Measurements from ENCODE around the gene GPR101.
A peak's percentile ranks its signal among the peaks of the same experiment; 100 is the strongest.

Gene GPR101

DNA sequence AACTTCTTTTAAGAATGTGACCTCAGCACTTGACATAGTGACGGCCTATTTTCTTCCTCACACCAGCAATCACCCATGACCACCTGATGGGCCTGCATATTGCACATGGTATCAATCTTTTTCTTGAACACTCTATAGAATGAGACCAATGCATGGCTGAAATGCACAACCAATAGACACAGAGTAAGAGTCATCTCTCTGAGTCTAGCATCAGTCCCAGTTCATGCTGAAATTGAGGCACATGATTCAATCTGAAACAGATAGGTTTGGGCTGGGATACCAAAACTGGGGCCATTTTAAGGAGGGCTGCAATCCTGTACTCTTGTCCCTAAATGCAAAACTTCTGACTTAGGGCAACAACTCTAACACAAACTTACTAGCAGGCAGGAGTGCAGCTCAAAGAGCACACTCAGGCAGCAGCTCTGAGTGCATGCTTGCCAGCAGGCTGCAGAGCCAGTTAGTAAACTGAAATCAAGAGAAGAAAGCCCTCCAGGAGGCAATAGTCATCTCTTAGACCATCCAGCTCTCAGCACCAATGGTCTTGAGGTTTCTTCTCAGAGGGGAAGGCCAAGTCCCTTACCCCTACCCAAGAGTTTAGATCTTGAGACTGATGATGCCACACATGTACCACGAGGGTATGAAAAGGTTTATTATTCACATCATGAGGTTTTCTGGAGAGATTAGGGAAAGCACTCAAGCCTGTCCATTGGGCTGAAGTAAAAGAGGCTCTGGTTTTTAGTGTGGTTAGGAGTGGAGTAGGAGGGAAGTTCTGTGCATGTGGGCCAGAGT is 24.7 kb upstream of the GPR101 start:
- H3K27me3 ChIP-seq (replicated peaks in 2 of 5; ENCODE audit: control insufficient read depth in 4 of 5, insufficient read depth in 5 of 5, low read length in 4 of 5), result peaks cover 0 to 19% (median 12%) of the 10 kb centered on the region in 5 experiments
- H3K36me3 ChIP-seq (ENCODE audit: control insufficient read depth in 4 of 4, insufficient read depth in 4 of 4, low read length in 3 of 4), result no peaks in the 10 kb centered on the region
- no peak overlapping the region for H3K27ac ChIP-seq (ENCODE audit: insufficient read depth in 1 of 2, low read depth in 1 of 2, low read length in 2 of 2, poor library complexity in 1 of 2, severe bottlenecking in 2 of 2)
- no peaks in the 10 kb centered on the region for H3K9me3 ChIP-seq (ENCODE audit: control extremely low read depth in 1 of 5, control insufficient read depth in 4 of 5, insufficient read depth in 2 of 5, low read depth in 1 of 5, low read length in 4 of 5)
- WGBS (ENCODE audit: insufficient coverage), result 33% methylated on average over 1 of the region's 2 CpGs
- DNase-seq, result no peak
- POLR2A ChIA-PET, result no interaction called here
- H3K4me3 ChIP-seq (ENCODE audit: control insufficient read depth in 1 of 7, extremely low read depth in 1 of 7, insufficient read depth in 4 of 7, low read depth in 2 of 7, low read length in 6 of 7), result no peak overlapping the region
- CTCF ChIA-PET, result no interaction called here
- no peaks in the 10 kb centered on the region for H3K4me1 ChIP-seq (ENCODE audit: control extremely low read depth in 1 of 4, control insufficient read depth in 4 of 4, insufficient read depth in 4 of 4, low read length in 3 of 4)

DNA sequence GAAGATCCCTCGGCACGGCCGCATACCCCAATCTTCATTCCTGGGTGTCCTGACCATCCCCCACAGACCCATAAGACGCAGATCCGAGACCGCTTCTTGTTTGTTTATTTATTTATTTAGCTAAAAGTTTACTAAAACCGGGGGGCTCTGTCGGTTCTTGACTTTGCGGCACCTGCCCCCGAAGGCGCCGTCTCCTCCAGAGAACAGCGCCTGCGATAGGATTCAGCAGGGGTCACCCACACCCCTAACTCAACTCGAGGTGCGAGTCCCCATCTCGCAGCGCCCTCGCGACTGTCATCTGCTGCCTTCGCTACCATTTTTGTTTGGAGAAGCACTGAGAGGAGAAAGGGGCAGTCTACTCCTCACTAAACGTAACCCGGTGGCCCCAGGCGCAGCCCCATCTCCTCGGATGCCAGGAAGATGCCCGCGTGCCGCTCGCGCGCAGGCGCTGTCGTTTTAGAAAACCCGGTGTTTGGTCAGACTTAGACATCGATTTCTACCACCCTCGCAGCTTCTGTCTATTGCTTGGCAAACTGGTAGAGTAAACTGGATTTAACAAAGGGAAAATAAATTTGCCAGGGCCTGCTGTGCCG is 18.9 kb upstream of the GPR101 start:
- Histone ChIP-seq H3K9me3 (ENCODE audit: control extremely low read depth in 1 of 5, control insufficient read depth in 4 of 5, insufficient read depth in 2 of 5, low read depth in 1 of 5, low read length in 4 of 5) (no peaks in the 10 kb centered on the region), H3K27me3 (replicated peaks in 2 of 5; ENCODE audit: control insufficient read depth in 4 of 5, insufficient read depth in 5 of 5, low read length in 4 of 5) (peaks cover 2 to 43% (median 18%) of the 10 kb centered on the region in 5 experiments), H3K4me3 (ENCODE audit: control insufficient read depth in 1 of 7, extremely low read depth in 1 of 7, insufficient read depth in 4 of 7, low read depth in 2 of 7, low read length in 6 of 7) (peak overlapping the region; percentile 31 to 71 (median 51)), H3K27ac (ENCODE audit: insufficient read depth in 1 of 2, low read depth in 1 of 2, low read length in 2 of 2, poor library complexity in 1 of 2, severe bottlenecking in 2 of 2) (no peak overlapping the region), H3K36me3 (ENCODE audit: control insufficient read depth in 4 of 4, insufficient read depth in 4 of 4, low read length in 3 of 4) (no peaks in the 10 kb centered on the region), H3K4me1 (ENCODE audit: control extremely low read depth in 1 of 4, control insufficient read depth in 4 of 4, insufficient read depth in 4 of 4, low read length in 3 of 4) (peaks cover 0 to 16% (median 8%) of the 10 kb centered on the region in 4 experiments)
- DNase-seq, result peak in 2 of 3 donors; percentile 9 to 19
- ChIA-PET POLR2A (interaction anchor here (0.6 kb wide), 1 partner anchor 62 kb away, joined by 3 read pairs; no protein-coding TSS in a partner anchor), CTCF (interaction anchor here (0.8 to 2.0 kb wide), 5 partner anchors 10 to 111 kb away, joined by 3 to 8 read pairs (median 4); no protein-coding TSS in a partner anchor)
- WGBS (ENCODE audit: insufficient coverage), result 32% methylated on average over 31 of the region's 37 CpGs

DNA sequence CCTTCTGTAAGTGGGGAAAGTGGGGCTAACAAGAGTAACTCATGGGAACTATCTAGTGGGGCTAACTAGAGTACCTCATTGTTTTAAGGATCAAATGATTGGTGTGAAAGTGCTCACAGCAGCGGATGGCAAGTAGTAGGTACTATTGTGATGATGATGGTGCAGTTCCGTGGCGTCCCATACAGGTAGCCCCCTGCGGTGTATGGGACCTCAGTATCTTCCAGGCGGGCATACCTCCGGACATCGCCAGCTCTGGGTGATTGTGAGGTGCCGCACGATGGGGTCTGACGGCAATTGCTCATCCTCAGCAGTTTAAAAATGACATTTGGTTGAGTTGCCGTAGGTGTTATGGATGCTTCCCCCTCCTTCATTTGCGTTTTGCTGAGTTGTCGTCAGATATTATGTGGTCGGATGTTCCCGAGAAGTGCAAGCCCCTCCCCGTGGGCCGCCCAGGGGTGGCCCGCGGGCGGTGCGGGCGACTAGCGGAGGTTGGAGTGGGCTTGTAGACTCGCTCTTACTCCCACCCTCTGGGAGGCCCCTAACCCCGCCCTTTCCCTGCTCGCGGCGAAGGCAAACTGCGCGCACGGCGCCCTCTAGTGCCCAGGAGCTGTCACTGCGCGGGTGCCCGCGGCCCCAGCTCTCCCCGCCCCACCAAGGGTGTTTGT is 18.3 kb upstream of the GPR101 start:
- WGBS (ENCODE audit: insufficient coverage), result 23% methylated on average over 29 of the region's 37 CpGs
- Histone ChIP-seq H3K27ac (ENCODE audit: insufficient read depth in 1 of 2, low read depth in 1 of 2, low read length in 2 of 2, poor library complexity in 1 of 2, severe bottlenecking in 2 of 2) (no peak overlapping the region), H3K4me3 (ENCODE audit: control insufficient read depth in 1 of 7, extremely low read depth in 1 of 7, insufficient read depth in 4 of 7, low read depth in 2 of 7, low read length in 6 of 7) (peak overlapping the region in 6 of 7 experiments; percentile 40 to 71 (median 55)), H3K9me3 (ENCODE audit: control extremely low read depth in 1 of 5, control insufficient read depth in 4 of 5, insufficient read depth in 2 of 5, low read depth in 1 of 5, low read length in 4 of 5) (no peaks in the 10 kb centered on the region), H3K4me1 (ENCODE audit: control extremely low read depth in 1 of 4, control insufficient read depth in 4 of 4, insufficient read depth in 4 of 4, low read length in 3 of 4) (peaks cover 0 to 16% (median 8%) of the 10 kb centered on the region in 4 experiments), H3K36me3 (ENCODE audit: control insufficient read depth in 4 of 4, insufficient read depth in 4 of 4, low read length in 3 of 4) (no peaks in the 10 kb centered on the region), H3K27me3 (replicated peaks in 2 of 5; ENCODE audit: control insufficient read depth in 4 of 5, insufficient read depth in 5 of 5, low read length in 4 of 5) (peaks cover 2 to 43% (median 18%) of the 10 kb centered on the region in 5 experiments)
- DNase-seq, result peak; percentile 72 to 88 (median 86)
- ChIA-PET POLR2A (interaction anchor here (0.6 kb wide), 1 partner anchor 61 kb away, joined by 3 read pairs; no protein-coding TSS in a partner anchor), CTCF (interaction anchor here (0.8 to 2.0 kb wide), 5 partner anchors 11 to 110 kb away, joined by 3 to 8 read pairs (median 4); no protein-coding TSS in a partner anchor)

DNA sequence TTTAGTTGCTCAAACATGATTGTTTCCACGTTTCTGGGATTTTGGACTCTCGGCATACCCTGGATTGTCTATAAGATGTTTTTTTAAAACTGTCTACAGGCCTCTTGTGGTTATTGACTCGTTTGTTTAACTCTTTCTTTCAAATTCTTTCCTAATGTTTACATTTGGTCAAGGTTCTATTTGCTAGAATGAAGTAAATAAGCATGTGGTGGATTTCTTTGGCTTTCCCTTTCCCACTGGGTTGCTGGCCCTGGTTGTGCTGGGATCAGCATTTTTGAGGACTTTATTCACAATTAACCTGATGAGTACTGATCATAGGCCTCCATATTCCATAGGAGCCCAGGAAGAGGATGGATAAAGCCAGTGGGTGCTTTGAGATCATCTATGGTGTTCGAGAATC is 11.1 kb upstream of the GPR101 start:
- Histone ChIP-seq H3K9me3 (ENCODE audit: control extremely low read depth in 1 of 5, control insufficient read depth in 4 of 5, insufficient read depth in 2 of 5, low read depth in 1 of 5, low read length in 4 of 5) (peaks cover 0 to 2% (median 0%) of the 10 kb centered on the region in 5 experiments), H3K27me3 (replicated peaks in 2 of 5; ENCODE audit: control insufficient read depth in 4 of 5, insufficient read depth in 5 of 5, low read length in 4 of 5) (peaks cover 0 to 6% (median 2%) of the 10 kb centered on the region in 5 experiments), H3K4me1 (ENCODE audit: control extremely low read depth in 1 of 4, control insufficient read depth in 4 of 4, insufficient read depth in 4 of 4, low read length in 3 of 4) (no peaks in the 10 kb centered on the region), H3K36me3 (ENCODE audit: control insufficient read depth in 4 of 4, insufficient read depth in 4 of 4, low read length in 3 of 4) (no peaks in the 10 kb centered on the region), H3K4me3 (ENCODE audit: control insufficient read depth in 1 of 7, extremely low read depth in 1 of 7, insufficient read depth in 4 of 7, low read depth in 2 of 7, low read length in 6 of 7) (no peak overlapping the region), H3K27ac (ENCODE audit: insufficient read depth in 1 of 2, low read depth in 1 of 2, low read length in 2 of 2, poor library complexity in 1 of 2, severe bottlenecking in 2 of 2) (no peak overlapping the region)
- ChIA-PET POLR2A (no interaction called here), CTCF (no interaction called here)
- no peak for DNase-seq
- 94% methylated on average over 3 of the region's 4 CpGs for WGBS (ENCODE audit: insufficient coverage)

GRCh38 chrX:137043736-137044135 is 9.9 kb upstream of the GPR101 start:
- ChIA-PET CTCF (no interaction called here), POLR2A (no interaction called here)
- Histone ChIP-seq H3K27me3 (replicated peaks in 2 of 5; ENCODE audit: control insufficient read depth in 4 of 5, insufficient read depth in 5 of 5, low read length in 4 of 5) (peaks cover 0 to 4% (median 3%) of the 10 kb centered on the region in 5 experiments), H3K4me1 (ENCODE audit: control extremely low read depth in 1 of 4, control insufficient read depth in 4 of 4, insufficient read depth in 4 of 4, low read length in 3 of 4) (no peaks in the 10 kb centered on the region), H3K9me3 (ENCODE audit: control extremely low read depth in 1 of 5, control insufficient read depth in 4 of 5, insufficient read depth in 2 of 5, low read depth in 1 of 5, low read length in 4 of 5) (peaks cover 0 to 2% (median 0%) of the 10 kb centered on the region in 5 experiments), H3K36me3 (ENCODE audit: control insufficient read depth in 4 of 4, insufficient read depth in 4 of 4, low read length in 3 of 4) (no peaks in the 10 kb centered on the region), H3K27ac (ENCODE audit: insufficient read depth in 1 of 2, low read depth in 1 of 2, low read length in 2 of 2, poor library complexity in 1 of 2, severe bottlenecking in 2 of 2) (no peak overlapping the region), H3K4me3 (ENCODE audit: control insufficient read depth in 1 of 7, extremely low read depth in 1 of 7, insufficient read depth in 4 of 7, low read depth in 2 of 7, low read length in 6 of 7) (no peak overlapping the region)
- DNase-seq, result no peak
- no CpG with 5 or more reads among the region's 1 CpG for WGBS (ENCODE audit: insufficient coverage)

DNA sequence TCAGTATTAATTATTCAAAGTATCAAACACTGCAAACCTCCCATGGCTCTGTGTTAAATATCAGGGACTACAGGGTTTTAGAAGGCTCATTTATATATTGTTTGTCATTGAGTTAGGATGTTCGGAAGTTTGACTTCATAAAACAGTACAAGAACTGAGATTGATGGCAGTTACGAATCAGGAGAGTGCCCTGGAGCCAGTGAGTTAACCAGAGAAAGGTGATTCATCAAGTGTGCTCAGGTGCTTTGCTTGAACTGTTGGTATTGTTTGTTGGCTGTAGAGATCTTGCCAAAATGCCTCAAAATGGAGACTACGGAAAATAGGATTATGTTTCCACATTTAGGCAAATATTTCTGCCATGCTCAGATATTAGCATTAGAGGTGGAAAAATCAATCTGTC is 7.5 kb upstream of the GPR101 start:
- no peak for DNase-seq
- no peaks in the 10 kb centered on the region for H3K36me3 ChIP-seq (ENCODE audit: control insufficient read depth in 4 of 4, insufficient read depth in 4 of 4, low read length in 3 of 4)
- peaks cover 0 to 2% (median 0%) of the 10 kb centered on the region in 5 experiments for H3K9me3 ChIP-seq (ENCODE audit: control extremely low read depth in 1 of 5, control insufficient read depth in 4 of 5, insufficient read depth in 2 of 5, low read depth in 1 of 5, low read length in 4 of 5)
- POLR2A ChIA-PET, result no interaction called here
- H3K27ac ChIP-seq (ENCODE audit: insufficient read depth in 1 of 2, low read depth in 1 of 2, low read length in 2 of 2, poor library complexity in 1 of 2, severe bottlenecking in 2 of 2), result no peak overlapping the region
- H3K4me1 ChIP-seq (ENCODE audit: control extremely low read depth in 1 of 4, control insufficient read depth in 4 of 4, insufficient read depth in 4 of 4, low read length in 3 of 4), result no peaks in the 10 kb centered on the region
- no peak overlapping the region for H3K4me3 ChIP-seq (ENCODE audit: control insufficient read depth in 1 of 7, extremely low read depth in 1 of 7, insufficient read depth in 4 of 7, low read depth in 2 of 7, low read length in 6 of 7)
- CTCF ChIA-PET, result no interaction called here
- H3K27me3 ChIP-seq (replicated peaks in 2 of 5; ENCODE audit: control insufficient read depth in 4 of 5, insufficient read depth in 5 of 5, low read length in 4 of 5), result peaks cover 0 to 13% (median 8%) of the 10 kb centered on the region in 5 experiments
- WGBS (ENCODE audit: insufficient coverage), result 84% methylated on average over 2 of the region's 3 CpGs

Data from common myeloid progenitor, CD34-positive (primary cell).